ENCODE data around the gene FBXO38. TPM values are rescaled to one million over a fixed set of nuclear protein-coding genes. Genes with fewer than 3 reads are reported as not detected.

Gene FBXO38
- total and polyA plus RNA-seq, 2 of the 4 experiments (the other 2 are of a cell fraction): 14.9 to 70.1 TPM

- Histone ChIP-seq H2AK5ac (ENCODE audit: low read depth, low read length) (no peak overlapping the region), H4K20me1 (ENCODE audit: insufficient read depth, low read length) (no peaks in the 10 kb centered on the region), H3K56ac (ENCODE audit: extremely low read depth, insufficient read depth, low read length) (no peak overlapping the region), H3K9ac (ENCODE audit: low read depth, low read length) (no peak overlapping the region), H2AK9ac (replicated peaks; ENCODE audit: low read depth, low read length, poor library complexity) (no peak overlapping the region), H4K91ac (ENCODE audit: insufficient read depth, low read depth, low read length) (no peak overlapping the region), H4K5ac (ENCODE audit: low read depth, low read length) (no peak overlapping the region), H2BK20ac (ENCODE audit: low read depth, low read length) (no peak overlapping the region), H3K4me1 (ENCODE audit: control insufficient read depth, insufficient read depth, low read length) (peaks cover 4% of the 10 kb centered on the region; the same call in 1 of the 2 replicates), H3K9me3 (ENCODE audit: control insufficient read depth, insufficient read depth, low read length) (no peaks in the 10 kb centered on the region), H3K9me1 (ENCODE audit: insufficient read depth, low read length) (no peaks in the 10 kb centered on the region), H2BK120ac (ENCODE audit: low read depth, low read length) (no peak overlapping the region), H3K14ac (replicated peaks; ENCODE audit: low read depth, low read length) (no peak overlapping the region), H3K4me3 (ENCODE audit: insufficient read depth, low read depth, low read length) (no peak overlapping the region), H3K18ac (ENCODE audit: low read depth, low read length) (no peak overlapping the region), H2BK15ac (ENCODE audit: low read depth, low read length) (no peak overlapping the region), H2AFZ (replicated peaks; ENCODE audit: low read length, poor library complexity) (no peak overlapping the region), H4K8ac (ENCODE audit: low read depth in 2 of 2, low read length in 2 of 2) (no peak overlapping the region), H3K4me2 (ENCODE audit: low read depth, low read length) (no peak overlapping the region), H2BK5ac (ENCODE audit: low read depth, low read length, poor library complexity, severe bottlenecking) (no peak overlapping the region), H3K79me1 (ENCODE audit: low read depth in 1 of 2, low read length in 2 of 2) (no peaks in the 10 kb centered on the region), H3K4ac (ENCODE audit: low read depth, low read length) (no peak overlapping the region), H3K23ac (ENCODE audit: low read depth, low read length) (no peak overlapping the region), H3K36me3 (ENCODE audit: control insufficient read depth, insufficient read depth, low read length) (no peaks in the 10 kb centered on the region), H3K27me3 (ENCODE audit: control insufficient read depth, insufficient read depth, low read length) (peaks cover 11% of the 10 kb centered on the region), H3K27ac (ENCODE audit: insufficient read depth, low read length) (no peak overlapping the region)
- intact Hi-C loops (cut with micrococcal nuclease) (no loop called here), in situ Hi-C loops (cut with MboI; ENCODE audit: low sequenced_read_pairs) (no loop called here), dilution Hi-C loops (cut with HindIII; ENCODE audit: low sequenced_read_pairs, unreplicated experiment) (no loop called here)
- ChIA-PET CTCF (interaction anchor here (0.6 to 1.0 kb wide), 2 partner anchors 31 to 74 kb away, joined by 3 read pairs; no protein-coding TSS in a partner anchor), POLR2A (ENCODE audit: unreplicated experiment) (no interaction called here)
- WGBS, 2 experiments (ENCODE audit: extremely low coverage in 2 of 2, insufficient read length in 1 of 2): no CpG with 5 or more reads among the region's 8 CpGs
- DNase-seq (peak; percentile 16), ATAC-seq (ENCODE audit: low read depth) (no peak)
- BruUV-seq (replicated peaks): no TSS peak
- TF ChIP-seq MXI1 (IDR thresholded peaks at IDR 0.05; ENCODE audit: borderline replicate concordance, low read depth, low read length): no peak
Measured at GRCh38 chr5:148474025-148474511, 90.3 kb downstream of the FBXO38 start.

Data from IMR-90 (cell line).